Measurements from ENCODE around the gene ACSL6. TPM values are rescaled to one million over a fixed set of nuclear protein-coding genes. Genes with fewer than 3 reads are reported as not detected.

The ACSL6 gene
- total and polyA plus RNA-seq, 10 of the 15 experiments (the other 5 are each of a cell fraction or from before 2014, with no cell fraction given), result 0.06 to 0.53 TPM; not detected in 8

GRCh38 chr5:132058646-132059042, 47.2 kb upstream of the ACSL6 start:
- CTCF ChIA-PET, result interaction anchor here (0.5 to 0.7 kb wide), 2 partner anchors 17 to 266 kb away, joined by 3 to 4 read pairs; no protein-coding TSS in a partner anchor
- H3K27ac ChIP-seq (ENCODE audit: control insufficient read depth, insufficient read depth), result no peak overlapping the region
- H3K36me3 ChIP-seq (ENCODE audit: control insufficient read depth in 2 of 2, insufficient read depth in 2 of 2, low read length in 1 of 2), result no peaks in the 10 kb centered on the region
- SMC1A ChIA-PET (ENCODE audit: uncharacterized antibody, unreplicated experiment), result no interaction called here
- no peaks in the 10 kb centered on the region for H4K20me1 ChIP-seq (ENCODE audit: control insufficient read depth, insufficient read depth)
- RAD21 ChIA-PET (ENCODE audit: unreplicated experiment), result no interaction called here
- ATAC-seq (no peak), FAIRE-seq (no peak), DNase-seq (ENCODE audit: low read depth, low spot score) (no peak)
- WGBS (ENCODE audit: insufficient coverage, insufficient replicate concordance, low lambda C conversion rate, missing lambda C conversion rate), result 40% methylated on average over 7 of the region's 7 CpGs
- H3K9me3 ChIP-seq (replicated peaks; ENCODE audit: control insufficient read depth, insufficient read depth, low read length), result no peaks in the 10 kb centered on the region
- H2AFZ ChIP-seq (ENCODE audit: control insufficient read depth, low read depth, low read length), result no peak overlapping the region
- no peak overlapping the region for H3K4me3 ChIP-seq
- H3K4me1 ChIP-seq (ENCODE audit: control insufficient read depth, insufficient read depth, low read length), result no peaks in the 10 kb centered on the region
- no peak overlapping the region for H3K9ac ChIP-seq (ENCODE audit: control insufficient read depth, insufficient read depth, low read length)
- peaks cover 0 to 2% of the 10 kb centered on the region in 2 experiments; a peak in 2 of 4 replicates for H3K27me3 ChIP-seq (replicated peaks in 1 of 2; ENCODE audit: control insufficient read depth in 2 of 2, insufficient read depth in 2 of 2, low read length in 1 of 2)
- in situ Hi-C loops (cut with MboI), result no loop called here
- POLR2A ChIA-PET, result no interaction called here
- H3K4me2 ChIP-seq (ENCODE audit: control insufficient read depth, insufficient read depth), result no peak overlapping the region
- BruUV-seq (replicated peaks), result no TSS peak
- intact Hi-C loops (cut with micrococcal nuclease; ENCODE audit: unreplicated experiment), result no loop called here
- no peaks in the 10 kb centered on the region for H3K79me2 ChIP-seq (ENCODE audit: control insufficient read depth, insufficient read depth, low read length)
- TF ChIP-seq, protein P1, sequence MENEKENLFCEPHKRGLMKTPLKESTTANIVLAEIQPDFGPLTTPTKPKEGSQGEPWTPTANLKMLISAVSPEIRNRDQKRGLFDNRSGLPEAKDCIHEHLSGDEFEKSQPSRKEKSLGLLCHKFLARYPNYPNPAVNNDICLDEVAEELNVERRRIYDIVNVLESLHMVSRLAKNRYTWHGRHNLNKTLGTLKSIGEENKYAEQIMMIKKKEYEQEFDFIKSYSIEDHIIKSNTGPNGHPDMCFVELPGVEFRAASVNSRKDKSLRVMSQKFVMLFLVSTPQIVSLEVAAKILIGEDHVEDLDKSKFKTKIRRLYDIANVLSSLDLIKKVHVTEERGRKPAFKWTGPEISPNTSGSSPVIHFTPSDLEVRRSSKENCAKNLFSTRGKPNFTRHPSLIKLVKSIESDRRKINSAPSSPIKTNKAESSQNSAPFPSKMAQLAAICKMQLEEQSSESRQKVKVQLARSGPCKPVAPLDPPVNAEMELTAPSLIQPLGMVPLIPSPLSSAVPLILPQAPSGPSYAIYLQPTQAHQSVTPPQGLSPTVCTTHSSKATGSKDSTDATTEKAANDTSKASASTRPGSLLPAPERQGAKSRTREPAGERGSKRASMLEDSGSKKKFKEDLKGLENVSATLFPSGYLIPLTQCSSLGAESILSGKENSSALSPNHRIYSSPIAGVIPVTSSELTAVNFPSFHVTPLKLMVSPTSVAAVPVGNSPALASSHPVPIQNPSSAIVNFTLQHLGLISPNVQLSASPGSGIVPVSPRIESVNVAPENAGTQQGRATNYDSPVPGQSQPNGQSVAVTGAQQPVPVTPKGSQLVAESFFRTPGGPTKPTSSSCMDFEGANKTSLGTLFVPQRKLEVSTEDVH (IDR thresholded peaks at IDR 0.05; ENCODE audit: low read depth, partially characterized antibody), result no peak
- no peak for TF ChIP-seq CEBPB (IDR thresholded peaks at IDR 0.05; ENCODE audit: borderline replicate concordance in 1 of 2, low read depth in 2 of 2, low read length in 2 of 2)
- no peak for TF ChIP-seq POLR2A (IDR thresholded peaks at IDR 0.05; ENCODE audit: low read depth, low read length)
- no peak for TF ChIP-seq CREM (IDR thresholded peaks at IDR 0.05; ENCODE audit: low read depth)
- TF ChIP-seq, protein P2, sequence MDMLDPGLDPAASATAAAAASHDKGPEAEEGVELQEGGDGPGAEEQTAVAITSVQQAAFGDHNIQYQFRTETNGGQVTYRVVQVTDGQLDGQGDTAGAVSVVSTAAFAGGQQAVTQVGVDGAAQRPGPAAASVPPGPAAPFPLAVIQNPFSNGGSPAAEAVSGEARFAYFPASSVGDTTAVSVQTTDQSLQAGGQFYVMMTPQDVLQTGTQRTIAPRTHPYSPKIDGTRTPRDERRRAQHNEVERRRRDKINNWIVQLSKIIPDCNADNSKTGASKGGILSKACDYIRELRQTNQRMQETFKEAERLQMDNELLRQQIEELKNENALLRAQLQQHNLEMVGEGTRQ (IDR thresholded peaks at IDR 0.05; ENCODE audit: borderline replicate concordance, low read depth, low read length), result no peak
- no peak for TF ChIP-seq E4F1 (IDR thresholded peaks at IDR 0.05; ENCODE audit: borderline replicate concordance, partially characterized antibody)
- TF ChIP-seq PAX8 (IDR thresholded peaks at IDR 0.05), result no peak
- TF ChIP-seq IRF4 (IDR thresholded peaks at IDR 0.05; ENCODE audit: low read depth, low read length), result no peak
- no peak for TF ChIP-seq BHLHE40 (IDR thresholded peaks at IDR 0.05; ENCODE audit: borderline replicate concordance in 1 of 2, low read depth in 2 of 2, low read length in 1 of 2)
- TF ChIP-seq, protein P3, sequence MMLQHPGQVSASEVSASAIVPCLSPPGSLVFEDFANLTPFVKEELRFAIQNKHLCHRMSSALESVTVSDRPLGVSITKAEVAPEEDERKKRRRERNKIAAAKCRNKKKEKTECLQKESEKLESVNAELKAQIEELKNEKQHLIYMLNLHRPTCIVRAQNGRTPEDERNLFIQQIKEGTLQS (IDR thresholded peaks at IDR 0.05; ENCODE audit: borderline replicate concordance, extremely low read depth, low read depth, low read length), result no peak
- no peak for TF ChIP-seq BCLAF1 (IDR thresholded peaks at IDR 0.05)
- no peak for TF ChIP-seq IKZF2 (IDR thresholded peaks at IDR 0.05)
- no peak for TF ChIP-seq ZNF384 (IDR thresholded peaks at IDR 0.05; ENCODE audit: borderline replicate concordance, low read depth, low read length)
- no peak for TF ChIP-seq SP1 (IDR thresholded peaks at IDR 0.05; ENCODE audit: low read depth, low read length)
- no peak for TF ChIP-seq FOS (IDR thresholded peaks at IDR 0.05; ENCODE audit: borderline replicate concordance, extremely low read depth, insufficient read length)
